ENCODE results near the gene FAM161B. TPM values are rescaled to one million over a fixed set of nuclear protein-coding genes. Genes with fewer than 3 reads are reported as not detected.

The FAM161B gene
- polyA plus RNA-seq, 1 of the 3 experiments (the other 2 are of a cell fraction), result 1.4 TPM

DNA sequence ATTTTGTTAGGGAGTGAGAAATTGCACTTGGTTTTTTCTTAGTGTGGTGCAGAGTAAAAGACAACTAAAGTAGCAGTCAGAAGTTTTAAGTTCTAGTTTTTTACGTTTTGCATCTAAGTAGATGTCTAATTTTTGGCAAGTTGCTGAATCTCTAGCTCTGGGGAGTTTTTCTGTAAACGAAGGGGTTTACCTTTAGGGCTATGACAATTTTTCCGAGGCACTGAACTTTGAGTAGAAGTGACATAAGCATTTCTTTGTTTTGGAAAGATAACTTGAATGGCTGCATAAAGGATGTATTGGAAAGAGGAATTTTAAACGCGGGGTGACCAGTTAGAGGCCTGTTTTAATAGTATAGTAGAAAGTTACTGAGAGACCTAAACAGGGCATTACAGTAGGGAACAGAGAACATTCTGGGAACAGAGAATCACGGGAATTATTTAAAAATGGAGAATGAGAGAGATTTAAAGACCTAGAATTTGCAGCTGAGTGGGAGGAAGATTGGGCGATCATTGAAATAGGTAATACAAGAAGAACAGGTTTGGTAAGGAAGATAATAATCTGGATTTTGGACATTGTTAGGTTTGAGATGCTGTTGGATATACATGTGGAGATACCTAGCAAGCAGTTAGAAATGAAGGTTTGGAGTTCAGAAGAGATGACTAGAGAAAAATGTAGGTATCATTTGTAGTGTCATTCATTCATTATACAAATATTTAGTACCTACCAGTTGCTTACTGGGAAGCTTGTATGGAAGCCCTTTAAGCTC is 62.0 kb downstream of the FAM161B start:
- peak overlapping the region; percentile 86 to 92 for H3K27ac ChIP-seq (ENCODE audit: low read depth in 2 of 2, low read length in 1 of 2)
- CTCF ChIA-PET, result no interaction called here

More for the DNA sequence above, 62.0 kb downstream of the FAM161B start:
- H4K20me1 ChIP-seq (ENCODE audit: insufficient read depth), result peaks cover 43% of the 10 kb centered on the region
- POLR2A ChIA-PET, result interaction anchor here (1.8 kb wide), 1 partner anchor 16 kb away, joined by 4 read pairs; no protein-coding TSS in a partner anchor
- H3K4me3 ChIP-seq (ENCODE audit: low read depth in 2 of 2, low read length in 1 of 2), result peak overlapping the region; percentile 84 to 90
- no peaks in the 10 kb centered on the region for H3K9me3 ChIP-seq
- H3K9ac ChIP-seq, result peak overlapping the region; percentile 86
- TF ChIP-seq, protein P1, sequence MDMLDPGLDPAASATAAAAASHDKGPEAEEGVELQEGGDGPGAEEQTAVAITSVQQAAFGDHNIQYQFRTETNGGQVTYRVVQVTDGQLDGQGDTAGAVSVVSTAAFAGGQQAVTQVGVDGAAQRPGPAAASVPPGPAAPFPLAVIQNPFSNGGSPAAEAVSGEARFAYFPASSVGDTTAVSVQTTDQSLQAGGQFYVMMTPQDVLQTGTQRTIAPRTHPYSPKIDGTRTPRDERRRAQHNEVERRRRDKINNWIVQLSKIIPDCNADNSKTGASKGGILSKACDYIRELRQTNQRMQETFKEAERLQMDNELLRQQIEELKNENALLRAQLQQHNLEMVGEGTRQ (IDR thresholded peaks at IDR 0.05; ENCODE audit: borderline replicate concordance, low read depth, low read length), result no peak
- no peak for TF ChIP-seq SIN3A (IDR thresholded peaks at IDR 0.05; ENCODE audit: borderline replicate concordance, low read depth, low read length)
- TF ChIP-seq, protein P2, sequence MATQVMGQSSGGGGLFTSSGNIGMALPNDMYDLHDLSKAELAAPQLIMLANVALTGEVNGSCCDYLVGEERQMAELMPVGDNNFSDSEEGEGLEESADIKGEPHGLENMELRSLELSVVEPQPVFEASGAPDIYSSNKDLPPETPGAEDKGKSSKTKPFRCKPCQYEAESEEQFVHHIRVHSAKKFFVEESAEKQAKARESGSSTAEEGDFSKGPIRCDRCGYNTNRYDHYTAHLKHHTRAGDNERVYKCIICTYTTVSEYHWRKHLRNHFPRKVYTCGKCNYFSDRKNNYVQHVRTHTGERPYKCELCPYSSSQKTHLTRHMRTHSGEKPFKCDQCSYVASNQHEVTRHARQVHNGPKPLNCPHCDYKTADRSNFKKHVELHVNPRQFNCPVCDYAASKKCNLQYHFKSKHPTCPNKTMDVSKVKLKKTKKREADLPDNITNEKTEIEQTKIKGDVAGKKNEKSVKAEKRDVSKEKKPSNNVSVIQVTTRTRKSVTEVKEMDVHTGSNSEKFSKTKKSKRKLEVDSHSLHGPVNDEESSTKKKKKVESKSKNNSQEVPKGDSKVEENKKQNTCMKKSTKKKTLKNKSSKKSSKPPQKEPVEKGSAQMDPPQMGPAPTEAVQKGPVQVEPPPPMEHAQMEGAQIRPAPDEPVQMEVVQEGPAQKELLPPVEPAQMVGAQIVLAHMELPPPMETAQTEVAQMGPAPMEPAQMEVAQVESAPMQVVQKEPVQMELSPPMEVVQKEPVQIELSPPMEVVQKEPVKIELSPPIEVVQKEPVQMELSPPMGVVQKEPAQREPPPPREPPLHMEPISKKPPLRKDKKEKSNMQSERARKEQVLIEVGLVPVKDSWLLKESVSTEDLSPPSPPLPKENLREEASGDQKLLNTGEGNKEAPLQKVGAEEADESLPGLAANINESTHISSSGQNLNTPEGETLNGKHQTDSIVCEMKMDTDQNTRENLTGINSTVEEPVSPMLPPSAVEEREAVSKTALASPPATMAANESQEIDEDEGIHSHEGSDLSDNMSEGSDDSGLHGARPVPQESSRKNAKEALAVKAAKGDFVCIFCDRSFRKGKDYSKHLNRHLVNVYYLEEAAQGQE (IDR thresholded peaks at IDR 0.05; ENCODE audit: low read depth, low read length), result no peak
- TF ChIP-seq, protein P3, sequence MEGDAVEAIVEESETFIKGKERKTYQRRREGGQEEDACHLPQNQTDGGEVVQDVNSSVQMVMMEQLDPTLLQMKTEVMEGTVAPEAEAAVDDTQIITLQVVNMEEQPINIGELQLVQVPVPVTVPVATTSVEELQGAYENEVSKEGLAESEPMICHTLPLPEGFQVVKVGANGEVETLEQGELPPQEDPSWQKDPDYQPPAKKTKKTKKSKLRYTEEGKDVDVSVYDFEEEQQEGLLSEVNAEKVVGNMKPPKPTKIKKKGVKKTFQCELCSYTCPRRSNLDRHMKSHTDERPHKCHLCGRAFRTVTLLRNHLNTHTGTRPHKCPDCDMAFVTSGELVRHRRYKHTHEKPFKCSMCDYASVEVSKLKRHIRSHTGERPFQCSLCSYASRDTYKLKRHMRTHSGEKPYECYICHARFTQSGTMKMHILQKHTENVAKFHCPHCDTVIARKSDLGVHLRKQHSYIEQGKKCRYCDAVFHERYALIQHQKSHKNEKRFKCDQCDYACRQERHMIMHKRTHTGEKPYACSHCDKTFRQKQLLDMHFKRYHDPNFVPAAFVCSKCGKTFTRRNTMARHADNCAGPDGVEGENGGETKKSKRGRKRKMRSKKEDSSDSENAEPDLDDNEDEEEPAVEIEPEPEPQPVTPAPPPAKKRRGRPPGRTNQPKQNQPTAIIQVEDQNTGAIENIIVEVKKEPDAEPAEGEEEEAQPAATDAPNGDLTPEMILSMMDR (IDR thresholded peaks at IDR 0.05), result no peak
- TF ChIP-seq, protein P4, sequence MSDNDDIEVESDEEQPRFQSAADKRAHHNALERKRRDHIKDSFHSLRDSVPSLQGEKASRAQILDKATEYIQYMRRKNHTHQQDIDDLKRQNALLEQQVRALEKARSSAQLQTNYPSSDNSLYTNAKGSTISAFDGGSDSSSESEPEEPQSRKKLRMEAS (IDR thresholded peaks at IDR 0.05; ENCODE audit: low read depth), result no peak
- no peak for TF ChIP-seq EP300 (IDR thresholded peaks at IDR 0.05; ENCODE audit: borderline replicate concordance in 1 of 2, low read depth in 1 of 2, low read length in 1 of 2)
- TF ChIP-seq YY1 (IDR thresholded peaks at IDR 0.05; ENCODE audit: low read depth), result no peak
- TF ChIP-seq, protein P5, sequence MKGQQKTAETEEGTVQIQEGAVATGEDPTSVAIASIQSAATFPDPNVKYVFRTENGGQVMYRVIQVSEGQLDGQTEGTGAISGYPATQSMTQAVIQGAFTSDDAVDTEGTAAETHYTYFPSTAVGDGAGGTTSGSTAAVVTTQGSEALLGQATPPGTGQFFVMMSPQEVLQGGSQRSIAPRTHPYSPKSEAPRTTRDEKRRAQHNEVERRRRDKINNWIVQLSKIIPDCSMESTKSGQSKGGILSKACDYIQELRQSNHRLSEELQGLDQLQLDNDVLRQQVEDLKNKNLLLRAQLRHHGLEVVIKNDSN (IDR thresholded peaks at IDR 0.05; ENCODE audit: borderline replicate concordance, low read depth), result no peak
- TF ChIP-seq NFIC (IDR thresholded peaks at IDR 0.05; ENCODE audit: borderline replicate concordance), result no peak
- no peak for TF ChIP-seq MXI1 (IDR thresholded peaks at IDR 0.05; ENCODE audit: low read depth, low read length)
- no peak for TF ChIP-seq SMC3 (IDR thresholded peaks at IDR 0.05; ENCODE audit: low read depth, low read length)
- TF ChIP-seq TCF12 (IDR thresholded peaks at IDR 0.05), result no peak
- no peak for TF ChIP-seq NRF1 (IDR thresholded peaks at IDR 0.05; ENCODE audit: low read depth, low read length)
- TF ChIP-seq FOXM1 (IDR thresholded peaks at IDR 0.05; ENCODE audit: low read depth), result no peak
- TF ChIP-seq CHD2 (IDR thresholded peaks at IDR 0.05; ENCODE audit: low read length, partially characterized antibody), result no peak
- no peak for TF ChIP-seq RCOR1 (IDR thresholded peaks at IDR 0.05; ENCODE audit: low read length)
- peaks cover 4 to 6% of the 10 kb centered on the region in 2 experiments for H3K36me3 ChIP-seq (replicated peaks in 1 of 2; ENCODE audit: control insufficient read depth in 1 of 2, insufficient read depth in 2 of 2, low read length in 1 of 2)
- H3K9me2 ChIP-seq, result no peaks in the 10 kb centered on the region
- no peak overlapping the region for H2AFZ ChIP-seq (ENCODE audit: low read depth)
- DNase-seq, result no peak
- H3K4me1 ChIP-seq (ENCODE audit: control insufficient read depth in 1 of 2, insufficient read depth in 2 of 2, low read depth in 1 of 2, low read length in 1 of 2), result peaks cover 0 to 3% of the 10 kb centered on the region in 2 experiments; a peak in 3 of 4 replicates
- H3K4me2 ChIP-seq, result peak overlapping the region; percentile 75
- peaks cover 77% of the 10 kb centered on the region for H3K79me2 ChIP-seq (ENCODE audit: insufficient read depth)
- 20% methylated on average over 7 of the region's 7 CpGs for WGBS (ENCODE audit: low lambda C conversion rate)
- peaks cover 8% of the 10 kb centered on the region for H3F3A ChIP-seq (replicated peaks; ENCODE audit: insufficient read depth)
- no peaks in the 10 kb centered on the region for H3K27me3 ChIP-seq (ENCODE audit: insufficient read depth)

All from SK-N-SH (cell line).